ENCODE measurements around the gene MAP7D1. TPM values are rescaled to one million over a fixed set of nuclear protein-coding genes. Genes with fewer than 3 reads are reported as not detected.
A peak's percentile ranks its signal among the peaks of the same experiment; 100 is the strongest.

MAP7D1 gene
- total and polyA plus RNA-seq, 2 of the 13 experiments (the other 11 are each of a cell fraction or from before 2014, with no cell fraction given): 5.6 to 7.2 TPM

GRCh38 chr1:36224537-36225282, 68.8 kb downstream of the MAP7D1 start (continued):
- TF ChIP-seq ZNF770 (CRISPR knock-in tag; IDR thresholded peaks at IDR 0.05): peak; percentile 60; the same call in 1 of the 2 replicates
- peak; percentile 1; the same call in 1 of the 2 replicates for TF ChIP-seq FOXA3 (CRISPR knock-in tag; IDR thresholded peaks at IDR 0.05)
- TF ChIP-seq MTF1 (CRISPR knock-in tag; IDR thresholded peaks at IDR 0.05): no peak; the same call in 1 of the 2 replicates
- TF ChIP-seq ZFP41 (CRISPR knock-in tag; IDR thresholded peaks at IDR 0.05; ENCODE audit: borderline replicate concordance): peak; percentile 19
- peak; percentile 73; the same call in 1 of the 2 replicates for TF ChIP-seq CAMTA2 (CRISPR knock-in tag; IDR thresholded peaks at IDR 0.05; ENCODE audit: borderline replicate concordance)
- 0 out of 2 replicates have a peak, but pooled peaks have one; percentile 66 for TF ChIP-seq CSRNP1 (CRISPR knock-in tag; IDR thresholded peaks at IDR 0.05)
- TF ChIP-seq ZFP91 (CRISPR knock-in tag; IDR thresholded peaks at IDR 0.05; ENCODE audit: borderline replicate concordance): peak; percentile 70; the same call in 1 of the 2 replicates
- 0 out of 2 replicates have a peak, but pooled peaks have one; percentile 47 for TF ChIP-seq ZSCAN5A (CRISPR knock-in tag; IDR thresholded peaks at IDR 0.05; ENCODE audit: borderline replicate concordance)
- TF ChIP-seq ZNF543 (CRISPR knock-in tag; IDR thresholded peaks at IDR 0.05): peak; percentile 62; the same call in 1 of the 2 replicates
- TF ChIP-seq ZNF30 (CRISPR knock-in tag; IDR thresholded peaks at IDR 0.05): peak; percentile 63; the same call in 1 of the 2 replicates
- TF ChIP-seq MED8 (CRISPR knock-in tag; IDR thresholded peaks at IDR 0.05; ENCODE audit: insufficient replicate concordance): peak; percentile 35
- TF ChIP-seq ZNF691 (CRISPR knock-in tag; IDR thresholded peaks at IDR 0.05; ENCODE audit: borderline replicate concordance, low read depth): 0 out of 2 replicates have a peak, but pooled peaks have one; percentile 26
- TF ChIP-seq HBP1 (CRISPR knock-in tag; IDR thresholded peaks at IDR 0.05; ENCODE audit: low read depth): peak; percentile 80; the same call in 1 of the 2 replicates
- TF ChIP-seq ZSCAN21 (CRISPR knock-in tag; IDR thresholded peaks at IDR 0.05; ENCODE audit: borderline replicate concordance): peak; percentile 11; the same call in 1 of the 2 replicates
